ENCODE measurements around the gene XDH.

DNA sequence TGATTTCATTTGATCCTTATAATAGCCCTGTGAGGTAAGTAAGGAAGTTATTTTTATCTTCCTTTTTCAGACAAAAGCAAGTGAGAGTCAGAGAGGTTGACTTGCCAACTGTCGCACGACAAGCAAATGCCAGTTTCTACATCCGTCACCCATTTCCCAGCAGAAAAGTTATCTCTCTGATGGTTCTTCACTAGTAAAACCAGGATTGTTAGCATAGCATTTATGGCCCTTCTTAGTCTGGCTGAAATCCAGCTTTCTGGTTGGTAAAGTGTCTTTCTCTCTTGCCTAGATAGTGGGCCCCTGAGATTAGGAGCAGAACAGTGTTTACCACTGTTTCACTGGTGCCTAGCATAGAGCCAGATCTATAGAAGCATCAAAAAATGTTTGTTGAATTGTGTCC lies 7.1 kb upstream of the XDH start:
- TF ChIP-seq, protein P1, sequence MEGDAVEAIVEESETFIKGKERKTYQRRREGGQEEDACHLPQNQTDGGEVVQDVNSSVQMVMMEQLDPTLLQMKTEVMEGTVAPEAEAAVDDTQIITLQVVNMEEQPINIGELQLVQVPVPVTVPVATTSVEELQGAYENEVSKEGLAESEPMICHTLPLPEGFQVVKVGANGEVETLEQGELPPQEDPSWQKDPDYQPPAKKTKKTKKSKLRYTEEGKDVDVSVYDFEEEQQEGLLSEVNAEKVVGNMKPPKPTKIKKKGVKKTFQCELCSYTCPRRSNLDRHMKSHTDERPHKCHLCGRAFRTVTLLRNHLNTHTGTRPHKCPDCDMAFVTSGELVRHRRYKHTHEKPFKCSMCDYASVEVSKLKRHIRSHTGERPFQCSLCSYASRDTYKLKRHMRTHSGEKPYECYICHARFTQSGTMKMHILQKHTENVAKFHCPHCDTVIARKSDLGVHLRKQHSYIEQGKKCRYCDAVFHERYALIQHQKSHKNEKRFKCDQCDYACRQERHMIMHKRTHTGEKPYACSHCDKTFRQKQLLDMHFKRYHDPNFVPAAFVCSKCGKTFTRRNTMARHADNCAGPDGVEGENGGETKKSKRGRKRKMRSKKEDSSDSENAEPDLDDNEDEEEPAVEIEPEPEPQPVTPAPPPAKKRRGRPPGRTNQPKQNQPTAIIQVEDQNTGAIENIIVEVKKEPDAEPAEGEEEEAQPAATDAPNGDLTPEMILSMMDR (IDR thresholded peaks at IDR 0.05; ENCODE audit: insufficient read depth, low read length): no peak
- TF ChIP-seq, protein P2, sequence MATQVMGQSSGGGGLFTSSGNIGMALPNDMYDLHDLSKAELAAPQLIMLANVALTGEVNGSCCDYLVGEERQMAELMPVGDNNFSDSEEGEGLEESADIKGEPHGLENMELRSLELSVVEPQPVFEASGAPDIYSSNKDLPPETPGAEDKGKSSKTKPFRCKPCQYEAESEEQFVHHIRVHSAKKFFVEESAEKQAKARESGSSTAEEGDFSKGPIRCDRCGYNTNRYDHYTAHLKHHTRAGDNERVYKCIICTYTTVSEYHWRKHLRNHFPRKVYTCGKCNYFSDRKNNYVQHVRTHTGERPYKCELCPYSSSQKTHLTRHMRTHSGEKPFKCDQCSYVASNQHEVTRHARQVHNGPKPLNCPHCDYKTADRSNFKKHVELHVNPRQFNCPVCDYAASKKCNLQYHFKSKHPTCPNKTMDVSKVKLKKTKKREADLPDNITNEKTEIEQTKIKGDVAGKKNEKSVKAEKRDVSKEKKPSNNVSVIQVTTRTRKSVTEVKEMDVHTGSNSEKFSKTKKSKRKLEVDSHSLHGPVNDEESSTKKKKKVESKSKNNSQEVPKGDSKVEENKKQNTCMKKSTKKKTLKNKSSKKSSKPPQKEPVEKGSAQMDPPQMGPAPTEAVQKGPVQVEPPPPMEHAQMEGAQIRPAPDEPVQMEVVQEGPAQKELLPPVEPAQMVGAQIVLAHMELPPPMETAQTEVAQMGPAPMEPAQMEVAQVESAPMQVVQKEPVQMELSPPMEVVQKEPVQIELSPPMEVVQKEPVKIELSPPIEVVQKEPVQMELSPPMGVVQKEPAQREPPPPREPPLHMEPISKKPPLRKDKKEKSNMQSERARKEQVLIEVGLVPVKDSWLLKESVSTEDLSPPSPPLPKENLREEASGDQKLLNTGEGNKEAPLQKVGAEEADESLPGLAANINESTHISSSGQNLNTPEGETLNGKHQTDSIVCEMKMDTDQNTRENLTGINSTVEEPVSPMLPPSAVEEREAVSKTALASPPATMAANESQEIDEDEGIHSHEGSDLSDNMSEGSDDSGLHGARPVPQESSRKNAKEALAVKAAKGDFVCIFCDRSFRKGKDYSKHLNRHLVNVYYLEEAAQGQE (IDR thresholded peaks at IDR 0.05; ENCODE audit: insufficient replicate concordance, low read depth): no peak
- no peak for TF ChIP-seq SPI1 (IDR thresholded peaks at IDR 0.05; ENCODE audit: borderline replicate concordance, low read depth)
- TF ChIP-seq POLR2AphosphoS5 (IDR thresholded peaks at IDR 0.05; ENCODE audit: low read depth): no peak
- no peak for TF ChIP-seq GABPA (IDR thresholded peaks at IDR 0.05; ENCODE audit: low read depth)

All from HL-60 (cell line).